NOMO-1 treated with dmso at 0.1 percent for 144 hours (cell line): ENCODE results near the gene LIFR.
"Not testable (repeated sequence)": the region's sequence is repeated elsewhere in the genome, so short reads cannot be mapped to it uniquely, and the experiment has no call there.

Experiments used
- DNase-seq: peaks from one replicate; lab custom pipeline; 2025; ENCODE audit not compliant: unreplicated experiment; lab: John Stamatoyannopoulos, UW

LIFR gene

DNA sequence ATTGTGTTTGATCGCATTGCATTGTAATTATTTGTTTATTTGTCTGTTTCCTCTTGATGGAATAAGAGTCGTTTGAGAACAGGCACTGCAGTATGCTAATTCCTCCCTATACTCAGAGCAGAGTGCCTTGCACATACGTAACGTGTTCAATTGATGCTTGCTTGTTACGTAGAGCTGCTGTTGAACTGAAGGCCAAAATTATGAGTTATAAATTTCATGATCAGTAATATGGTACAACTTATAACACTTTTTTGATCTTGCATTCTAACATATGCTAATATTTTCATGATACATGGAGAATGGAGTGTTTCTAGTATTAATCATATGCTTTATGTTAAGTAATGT lies 26.5 kb upstream of the LIFR start:
- no peak for DNase-seq

DNA sequence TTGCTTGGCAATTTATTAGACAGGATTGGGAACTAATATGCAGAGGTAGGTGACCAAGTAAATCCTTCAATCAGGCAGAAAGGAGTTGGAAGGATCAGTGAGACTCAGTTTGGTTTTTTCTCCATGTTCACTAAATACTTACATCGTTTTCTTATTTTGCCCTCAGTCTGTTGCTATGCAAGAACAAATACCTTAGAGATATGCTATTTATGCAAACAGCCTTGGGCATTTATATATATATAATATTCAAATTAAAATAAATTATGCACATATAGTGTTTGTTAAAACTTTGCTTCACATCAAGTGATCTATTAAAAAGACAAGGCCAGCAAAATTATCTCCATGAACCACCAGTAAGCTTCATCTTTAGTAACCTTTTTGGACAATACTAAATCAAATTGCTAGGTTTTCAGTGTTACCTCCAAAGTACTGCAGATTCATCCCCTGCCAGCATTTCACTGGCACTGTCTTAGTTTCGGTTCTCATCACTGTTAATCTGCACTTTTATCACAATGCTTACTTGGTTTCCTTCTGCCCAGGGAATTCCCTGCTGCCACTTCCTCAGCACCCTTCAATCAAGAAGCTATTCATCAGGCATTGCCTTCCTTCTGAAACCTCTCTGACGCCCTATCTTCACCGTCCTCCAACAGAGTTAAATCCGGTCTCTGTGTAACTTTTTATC lies 26.0 kb upstream of the LIFR start:
- DNase-seq = no peak

DNA sequence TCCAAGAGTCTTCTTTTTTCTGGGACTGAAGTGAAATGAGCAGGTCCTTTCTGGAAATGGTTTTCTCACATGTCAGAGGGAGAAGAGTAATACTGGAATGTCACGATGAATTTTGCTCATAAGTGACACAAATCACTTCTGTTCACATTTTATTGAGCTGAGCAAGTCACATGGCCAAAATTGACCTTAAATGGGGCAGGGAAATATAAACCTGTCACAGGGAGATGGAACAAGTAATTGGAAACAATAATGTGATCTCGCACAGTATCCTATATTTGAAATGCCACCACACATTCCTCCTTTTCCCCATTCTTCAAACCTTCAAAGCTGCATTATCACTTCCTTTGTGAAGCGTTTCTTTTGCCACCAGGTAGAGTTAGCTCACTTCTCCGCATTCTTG lies 25.2 kb upstream of the LIFR start:
- no peak for DNase-seq

DNA sequence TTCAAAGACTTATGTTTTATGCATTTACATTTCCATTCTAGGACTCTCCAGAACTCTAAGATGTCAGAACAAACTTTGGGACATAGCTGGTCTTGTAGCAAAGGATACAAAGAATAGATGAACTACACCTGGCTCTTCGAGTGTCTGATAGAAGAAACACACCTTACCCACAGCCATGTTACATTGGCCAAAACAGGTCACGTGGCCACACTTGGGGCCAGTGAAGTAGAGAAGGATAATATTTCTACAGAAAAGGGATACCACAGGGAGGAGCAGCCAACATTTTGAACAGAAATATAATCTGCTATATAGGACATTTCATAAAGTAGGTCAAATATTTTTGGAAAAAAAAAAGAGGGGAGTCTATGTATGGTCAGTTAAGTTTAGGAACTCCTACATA lies 22.7 kb upstream of the LIFR start:
- no peak for DNase-seq

DNA sequence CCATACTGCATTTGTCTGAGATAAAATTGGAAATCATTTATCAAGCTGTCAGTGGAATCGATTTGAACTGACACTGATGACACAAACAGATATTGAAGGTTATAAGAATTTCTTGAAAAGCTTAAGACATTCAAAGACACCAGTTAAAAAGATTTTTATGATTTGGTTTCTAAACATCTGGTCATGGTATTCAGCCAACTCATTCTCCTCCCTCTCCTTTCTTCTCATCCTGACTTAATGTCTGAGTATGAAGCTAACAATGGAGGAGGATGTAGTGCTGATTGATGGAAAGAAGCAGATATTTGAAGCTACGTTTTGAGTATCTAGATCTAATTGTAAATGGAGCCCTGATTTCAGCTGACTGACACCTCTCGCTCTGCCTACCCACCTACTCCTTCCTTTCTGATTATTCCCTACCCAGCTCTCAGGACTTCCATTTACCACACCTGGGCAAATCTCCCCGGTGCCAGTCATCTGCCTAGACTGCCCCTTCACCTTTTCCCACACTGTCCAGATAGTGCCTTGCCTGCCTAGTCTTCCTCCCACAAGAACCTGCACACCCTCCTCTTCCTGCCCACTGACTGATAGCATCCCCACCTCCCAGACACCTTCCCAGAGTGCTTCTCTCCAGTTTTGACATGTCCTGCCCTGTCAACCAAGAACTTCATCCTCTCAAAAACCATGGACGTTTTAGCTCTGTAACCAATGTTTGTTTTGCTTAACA lies 20.7 kb upstream of the LIFR start:
- DNase-seq = no peak

DNA sequence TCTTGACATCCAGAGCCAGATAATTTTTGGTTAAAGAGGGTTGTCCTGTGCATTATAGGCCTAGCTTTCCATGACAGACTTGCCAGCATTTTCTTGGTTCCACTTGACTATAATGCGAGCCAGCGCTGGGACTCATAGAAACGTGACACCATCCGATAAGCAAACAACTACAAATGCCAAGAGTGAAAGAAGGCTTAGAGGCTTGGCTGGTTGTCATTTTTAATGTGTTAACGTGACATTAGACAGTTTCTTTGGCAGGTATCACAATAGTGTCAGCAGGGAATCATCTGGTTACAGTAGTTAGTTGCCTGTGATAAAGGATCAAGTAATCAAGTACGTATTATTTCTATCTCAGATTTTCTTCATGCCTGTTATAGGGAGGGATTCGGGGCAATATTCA lies 20.0 kb upstream of the LIFR start:
- DNase-seq = no peak

DNA sequence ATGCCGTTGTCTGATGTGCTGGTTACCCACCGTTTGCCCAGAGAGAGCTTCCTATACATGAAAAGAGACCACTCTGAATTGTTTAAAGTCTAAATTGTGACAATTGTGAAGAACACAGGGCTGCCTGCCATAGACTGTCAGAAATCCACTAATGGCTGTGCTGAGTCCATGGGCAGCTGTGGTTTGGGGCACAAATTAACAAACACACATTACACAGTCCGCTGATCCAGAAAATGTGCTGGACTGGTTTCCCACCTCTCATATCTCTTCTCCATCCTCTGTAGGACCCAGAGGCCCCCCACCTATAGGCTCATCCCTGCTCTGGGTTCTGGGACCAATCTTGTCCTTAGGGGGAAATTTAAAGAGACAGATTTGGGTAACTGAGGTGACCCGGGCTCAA lies 19.0 kb upstream of the LIFR start:
- no peak for DNase-seq

DNA sequence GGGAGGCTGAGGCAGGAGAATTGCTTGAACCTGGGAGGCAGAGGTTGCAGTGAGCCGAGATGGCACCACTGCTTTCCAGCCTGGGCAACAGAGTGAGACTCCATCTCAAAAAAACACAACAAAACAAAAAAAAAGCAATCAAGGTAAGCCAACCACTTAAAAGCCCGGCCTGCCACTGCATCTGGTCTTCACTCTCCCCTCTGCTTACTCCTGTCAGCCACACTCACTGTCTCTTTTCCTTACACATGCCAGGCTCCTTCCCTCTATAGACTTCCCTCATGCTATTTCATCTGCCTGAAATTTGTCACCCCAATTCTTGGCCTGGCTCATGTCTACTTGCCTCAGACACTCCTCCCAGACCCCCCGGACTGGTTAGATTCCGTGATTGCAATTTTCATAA lies 17.6 kb upstream of the LIFR start:
- DNase-seq = no peak

DNA sequence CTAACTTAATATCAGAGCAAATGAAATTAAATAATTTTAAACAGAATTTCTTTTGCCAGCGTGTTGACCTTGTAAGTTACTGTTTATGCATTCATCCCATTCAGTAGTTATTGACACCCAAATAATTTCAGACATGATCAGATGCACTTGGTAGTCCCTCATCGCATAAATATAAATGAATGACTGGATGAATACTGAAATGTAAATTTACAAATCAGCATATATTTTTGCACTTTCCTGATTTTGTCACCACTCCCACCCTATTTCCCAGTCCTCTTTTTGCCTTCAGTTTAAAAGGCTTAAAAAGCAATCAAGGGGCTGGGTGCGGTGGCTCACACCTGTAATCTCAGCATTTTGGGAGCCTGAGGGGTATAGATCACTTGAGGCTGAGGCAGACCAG lies 17.1 kb upstream of the LIFR start:
- DNase-seq = no peak

DNA sequence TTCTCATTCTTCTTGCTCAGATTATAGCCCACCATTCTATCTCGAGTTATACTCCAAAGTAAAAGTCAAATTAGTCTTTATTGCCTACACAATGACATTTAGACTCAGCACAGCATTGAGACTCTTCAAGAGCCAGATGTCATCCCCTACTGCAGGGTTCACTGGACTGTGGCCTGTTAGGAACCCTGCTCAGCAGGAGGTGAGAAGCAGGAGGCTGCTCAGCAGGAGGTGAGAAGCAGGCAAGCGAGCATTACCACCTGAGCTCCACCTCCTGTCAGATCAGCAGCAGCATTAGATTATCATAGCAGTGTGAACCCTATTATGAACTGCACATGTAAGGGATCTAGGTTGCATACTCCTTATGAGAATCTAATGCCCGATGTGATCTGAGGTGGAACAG lies 12.7 kb upstream of the LIFR start:
- no peak for DNase-seq

DNA sequence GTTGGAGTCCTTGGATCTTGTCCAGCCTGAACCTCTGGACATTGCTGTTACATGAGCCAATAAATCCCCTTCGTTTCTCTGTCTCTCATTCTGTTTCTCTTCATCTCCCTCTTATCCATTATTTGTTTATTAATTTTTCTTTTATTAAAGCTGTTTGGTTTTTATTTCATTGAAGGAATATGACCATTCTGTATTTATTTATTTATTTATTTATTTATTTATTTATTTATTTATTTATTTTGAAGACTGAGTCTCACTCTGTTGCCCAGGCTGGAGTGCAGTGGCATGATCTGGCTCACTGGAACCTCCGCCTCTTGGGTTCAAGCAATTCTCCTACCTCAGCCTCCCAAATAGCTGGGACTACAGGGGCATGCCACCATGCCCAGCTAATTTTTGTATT lies 10.9 kb upstream of the LIFR start:
- not testable (repeated sequence) for DNase-seq

DNA sequence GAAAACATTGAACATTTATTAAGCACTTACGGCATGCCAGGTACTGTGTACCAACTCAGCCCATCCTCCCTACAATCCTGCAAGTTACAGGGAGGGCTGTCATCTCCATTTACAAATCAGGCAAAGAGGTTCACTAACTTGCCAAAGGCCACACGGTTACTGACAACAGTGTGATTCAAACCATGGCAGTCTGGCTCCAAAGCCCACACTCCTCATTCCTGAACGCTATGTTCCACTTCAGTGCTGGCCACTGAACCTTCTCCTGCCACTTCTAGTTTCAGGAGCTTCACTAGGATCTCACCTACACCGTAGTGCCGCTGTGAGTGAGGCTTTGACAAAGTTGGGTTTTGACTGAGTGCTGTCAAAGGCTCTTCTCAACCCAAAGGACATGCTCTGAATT lies 7.2 kb upstream of the LIFR start:
- DNase-seq = no peak

DNA sequence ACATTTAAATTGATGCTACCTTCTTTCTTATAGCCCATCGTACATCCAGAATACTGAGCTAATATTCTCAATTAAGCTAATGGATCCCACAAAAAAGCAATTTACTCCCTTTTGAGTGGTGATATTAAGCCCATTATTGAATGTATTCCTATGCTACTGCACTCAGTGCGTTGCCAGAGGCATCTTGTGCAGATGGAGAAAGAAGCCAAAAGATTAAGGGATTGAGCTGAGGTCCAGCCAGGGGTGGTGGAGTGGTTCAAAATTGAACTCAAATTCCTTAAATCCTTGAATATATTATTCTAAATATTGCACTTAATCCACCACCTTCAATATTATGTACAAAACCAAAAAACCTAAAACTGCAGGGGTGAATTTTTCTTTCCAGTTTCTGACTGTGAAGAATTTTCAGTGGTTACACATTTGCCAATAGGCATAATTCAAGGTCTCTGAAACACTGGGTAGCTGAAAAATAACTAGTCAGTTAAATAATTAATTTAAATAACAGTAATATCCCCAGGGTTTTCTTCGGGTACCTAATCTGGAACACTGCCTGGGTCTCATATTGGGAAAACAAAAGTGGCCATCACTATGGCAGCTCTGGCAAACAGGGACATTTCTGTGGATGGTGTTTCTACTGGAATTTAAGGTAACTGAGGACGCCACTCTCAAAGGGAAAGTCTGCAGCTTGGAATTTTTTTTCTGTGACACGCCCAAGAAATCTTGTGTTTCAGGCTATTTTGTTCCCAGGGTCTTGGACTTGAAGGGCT lies 6.2 kb upstream of the LIFR start:
- no peak for DNase-seq

DNA sequence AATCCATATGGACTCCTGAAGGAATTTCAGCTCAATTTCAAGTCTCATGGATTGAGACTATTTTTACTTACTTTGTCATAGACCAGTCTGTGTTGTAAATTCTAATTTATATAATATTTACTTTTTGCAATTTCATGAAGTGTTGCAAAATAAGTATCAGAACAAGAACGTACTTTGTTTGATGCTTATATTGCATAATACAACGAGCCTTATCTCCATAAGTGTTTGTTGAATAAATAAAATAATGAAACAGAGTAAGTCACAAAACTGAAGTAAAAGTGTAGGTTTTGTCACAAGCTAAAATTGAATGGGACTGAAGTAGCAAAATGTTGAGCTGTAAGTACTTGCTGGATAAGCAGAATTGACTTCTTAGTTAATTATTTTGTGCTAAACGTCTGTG lies 3.0 kb upstream of the LIFR start:
- no peak for DNase-seq

DNA sequence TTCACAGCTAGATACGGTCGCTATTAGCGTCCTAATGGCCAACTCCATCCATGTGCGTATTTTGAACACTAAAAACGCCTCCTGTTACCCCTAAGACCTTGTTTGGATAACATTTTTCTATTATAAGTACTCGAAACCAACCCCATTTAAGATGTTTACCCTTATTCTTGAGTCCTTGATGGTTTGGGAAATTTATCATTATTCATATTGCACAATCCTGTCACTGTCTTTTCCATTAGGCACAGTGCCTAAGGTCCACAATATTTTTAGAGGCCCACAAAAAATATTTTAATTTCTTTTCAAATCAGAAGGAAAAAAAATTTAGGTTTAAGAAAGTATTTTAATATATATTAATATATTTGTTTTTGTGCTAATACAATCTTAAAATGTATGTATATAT lies 1.3 kb upstream of the LIFR start:
- DNase-seq = no peak

DNA sequence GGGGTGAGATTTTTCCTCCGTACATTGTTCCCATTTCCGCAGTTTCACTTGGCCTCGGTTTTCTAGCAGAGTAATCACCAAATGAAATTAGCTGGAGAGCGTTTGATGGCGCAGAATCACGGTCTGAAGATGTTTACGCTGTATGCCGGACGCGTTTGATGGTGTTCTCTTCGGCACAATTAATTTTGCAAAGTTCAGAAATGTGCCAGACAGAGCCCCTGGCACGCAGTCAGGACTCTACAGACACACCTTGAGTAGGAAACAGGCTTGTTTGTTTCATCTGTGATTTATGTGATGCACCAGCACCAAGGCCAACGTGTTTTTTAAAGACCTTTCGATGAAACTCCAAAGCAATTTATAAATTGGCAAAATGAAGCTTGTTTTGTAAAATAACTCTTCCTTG lies 863 bp upstream of the LIFR start:
- DNase-seq = no peak

DNA sequence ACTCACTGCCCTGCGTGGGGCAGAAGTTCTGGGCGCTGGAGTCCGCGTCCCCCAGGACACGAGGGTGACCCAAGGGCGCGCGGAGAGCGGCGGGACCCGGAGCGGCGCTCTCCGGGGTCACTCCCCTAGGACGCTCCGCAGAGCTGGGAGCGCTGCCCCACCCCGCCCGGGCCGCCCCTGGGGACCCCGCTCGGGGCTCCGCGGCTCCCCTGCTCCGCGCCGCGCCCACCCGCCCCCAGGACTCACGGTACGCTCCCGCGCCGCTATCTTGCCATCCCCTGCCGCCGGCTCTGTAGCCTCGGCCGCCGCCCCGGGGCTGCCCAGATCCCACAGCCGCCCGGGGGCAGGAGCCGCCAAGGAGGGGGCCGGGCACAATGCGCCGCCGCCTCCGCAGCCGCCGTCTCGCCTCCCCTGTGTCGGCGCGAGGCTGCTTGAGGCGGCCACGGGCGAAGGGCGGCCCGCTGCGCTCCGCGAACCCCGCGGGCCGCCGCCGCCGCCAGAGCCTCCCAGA lies 303 bp downstream of the LIFR start:
- no peak for DNase-seq

DNA sequence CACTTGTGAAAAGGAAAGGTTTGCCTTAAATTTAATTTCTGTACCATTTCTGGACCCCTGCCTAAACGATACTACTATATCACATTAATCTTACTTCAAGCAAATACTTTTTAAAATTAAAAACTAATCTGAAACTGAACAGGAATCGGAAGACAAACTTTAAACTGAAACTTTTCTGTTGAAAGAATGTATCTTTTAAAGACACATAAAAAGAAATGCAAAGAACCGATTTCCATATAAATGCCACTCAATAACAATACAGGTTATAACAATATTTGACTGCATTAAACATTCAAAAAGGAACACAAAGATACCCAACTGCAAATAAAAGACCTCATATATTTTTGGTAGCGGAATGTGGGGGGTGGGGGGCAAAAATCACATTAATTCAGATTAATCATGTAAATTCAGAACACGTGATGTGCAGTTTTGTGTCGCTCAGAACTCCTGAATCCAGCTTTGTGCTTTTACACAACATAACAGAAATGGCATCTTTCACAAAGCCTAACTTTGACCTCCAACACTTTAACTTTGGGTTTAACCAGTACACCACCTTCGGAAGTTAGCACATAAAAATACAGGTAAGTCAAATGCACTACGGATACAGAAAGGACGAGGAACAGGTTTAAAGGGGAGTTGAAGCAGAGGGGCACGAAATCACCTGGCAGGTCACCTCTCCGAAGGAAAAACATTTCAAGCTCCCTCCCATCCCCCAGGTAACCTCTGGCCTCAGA lies 925 bp downstream of the LIFR start:
- no peak for DNase-seq

DNA sequence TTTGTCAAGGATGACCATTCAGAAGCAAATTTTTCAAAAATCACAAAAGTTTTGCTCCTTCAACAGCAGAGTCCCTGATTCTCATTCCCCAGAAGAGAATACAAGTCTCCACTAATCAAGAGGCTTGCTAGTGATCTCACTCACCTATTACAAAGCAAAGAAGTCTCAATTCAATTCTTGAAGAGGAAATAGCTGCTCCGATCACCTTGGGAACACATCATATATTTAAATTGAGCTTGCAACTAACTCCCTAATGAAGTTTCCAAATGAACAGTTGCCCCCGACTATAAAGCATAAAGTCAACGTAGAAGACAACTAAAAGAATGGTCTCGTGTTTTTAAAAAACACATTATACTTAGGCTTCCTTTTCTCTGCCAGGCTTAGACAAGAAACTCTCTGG lies 1.6 kb downstream of the LIFR start:
- no peak for DNase-seq

DNA sequence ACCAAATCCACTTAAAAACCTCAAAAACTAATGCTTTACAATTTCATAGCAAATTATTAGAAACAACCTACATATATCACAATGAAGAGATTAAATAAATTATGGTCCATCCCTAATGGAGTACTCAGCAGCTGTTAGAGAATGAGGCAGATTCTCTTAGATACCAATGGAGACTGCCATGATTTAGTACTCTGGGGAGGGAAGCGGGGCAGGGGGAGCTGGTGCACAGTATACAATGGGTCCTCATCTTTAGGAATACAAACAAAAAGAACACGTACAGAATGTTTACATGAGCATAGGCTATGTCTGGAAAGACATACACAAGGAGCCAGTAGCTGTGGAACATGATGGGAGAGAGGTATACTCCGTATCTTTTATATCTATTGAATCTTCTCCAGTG lies 2.0 kb downstream of the LIFR start:
- no peak for DNase-seq

DNA sequence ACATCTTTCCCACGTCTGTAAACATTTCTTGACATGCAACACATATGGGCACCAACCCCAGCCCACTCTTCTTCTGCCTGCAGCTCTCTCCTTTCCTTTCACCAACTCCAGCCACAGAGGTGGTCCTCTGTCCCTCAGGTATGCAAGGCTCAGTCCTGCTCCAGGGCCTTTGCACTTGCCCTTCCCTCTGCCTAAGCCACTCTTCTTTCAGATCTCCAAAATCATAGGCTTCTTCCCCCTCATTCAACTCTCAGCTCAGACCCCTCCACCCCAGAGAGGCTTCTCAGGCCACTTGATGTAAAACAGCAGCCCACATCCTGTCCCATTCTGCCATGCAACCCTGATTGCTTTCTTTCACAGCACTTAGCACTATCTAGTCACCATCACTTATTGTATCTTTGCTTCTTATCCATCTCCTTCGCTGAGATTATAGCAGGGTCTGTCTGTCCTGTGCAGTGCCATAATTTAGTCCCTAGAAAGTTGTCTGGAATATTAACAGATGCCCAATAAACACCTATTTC lies 3.4 kb downstream of the LIFR start:
- DNase-seq = no peak
